HK-2 (cell line): ENCODE results near the gene PDE6B.
"Not testable (repeated sequence)": the region's sequence is repeated elsewhere in the genome, so short reads cannot be mapped to it uniquely, and the experiment has no call there.

ENCODE experiments used
- DNase-seq: peaks from one replicate; pipeline ENCODE4 v3.0.0-alpha.2; 2018; ENCODE audit not compliant: unreplicated experiment

Gene PDE6B

DNA sequence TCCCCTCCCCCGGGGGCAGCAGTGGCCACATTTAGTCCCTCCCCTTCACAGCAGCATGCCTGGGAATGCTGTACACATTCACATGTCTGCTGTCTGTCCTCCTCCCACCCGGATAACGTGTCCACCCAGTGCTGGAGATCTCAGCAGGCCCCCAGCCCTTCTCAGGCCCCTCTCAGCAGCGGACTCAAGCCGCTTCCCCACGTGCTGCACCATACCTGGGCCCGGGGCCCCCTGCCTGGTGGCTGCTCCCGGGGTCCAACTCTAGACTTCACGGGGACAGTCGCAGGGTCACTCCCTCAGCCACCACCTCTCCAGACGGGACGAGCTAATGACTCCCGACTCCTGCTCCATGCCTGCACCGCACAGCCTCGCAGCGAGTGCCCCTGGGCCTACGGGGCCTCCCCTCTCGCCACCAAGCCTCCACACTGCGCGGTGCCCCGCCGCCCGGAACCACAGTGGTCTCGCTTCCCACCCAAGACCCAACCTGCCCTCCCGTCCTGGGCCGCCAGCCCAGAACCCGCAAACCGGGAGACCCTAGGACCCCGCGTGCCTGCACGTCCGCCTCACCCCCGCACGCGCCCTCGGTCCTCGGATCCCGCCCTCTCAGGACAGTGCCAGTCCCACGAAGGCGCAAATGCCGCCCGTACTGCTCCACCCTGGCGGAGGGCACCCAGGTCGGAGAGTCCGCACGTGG is 79.0 kb downstream of the PDE6B start:
- DNase-seq, result no peak

- DNase-seq, result no peak
These were observed 79.6 kb downstream of the PDE6B start for GRCh38 chr4:704971-705277.

DNA sequence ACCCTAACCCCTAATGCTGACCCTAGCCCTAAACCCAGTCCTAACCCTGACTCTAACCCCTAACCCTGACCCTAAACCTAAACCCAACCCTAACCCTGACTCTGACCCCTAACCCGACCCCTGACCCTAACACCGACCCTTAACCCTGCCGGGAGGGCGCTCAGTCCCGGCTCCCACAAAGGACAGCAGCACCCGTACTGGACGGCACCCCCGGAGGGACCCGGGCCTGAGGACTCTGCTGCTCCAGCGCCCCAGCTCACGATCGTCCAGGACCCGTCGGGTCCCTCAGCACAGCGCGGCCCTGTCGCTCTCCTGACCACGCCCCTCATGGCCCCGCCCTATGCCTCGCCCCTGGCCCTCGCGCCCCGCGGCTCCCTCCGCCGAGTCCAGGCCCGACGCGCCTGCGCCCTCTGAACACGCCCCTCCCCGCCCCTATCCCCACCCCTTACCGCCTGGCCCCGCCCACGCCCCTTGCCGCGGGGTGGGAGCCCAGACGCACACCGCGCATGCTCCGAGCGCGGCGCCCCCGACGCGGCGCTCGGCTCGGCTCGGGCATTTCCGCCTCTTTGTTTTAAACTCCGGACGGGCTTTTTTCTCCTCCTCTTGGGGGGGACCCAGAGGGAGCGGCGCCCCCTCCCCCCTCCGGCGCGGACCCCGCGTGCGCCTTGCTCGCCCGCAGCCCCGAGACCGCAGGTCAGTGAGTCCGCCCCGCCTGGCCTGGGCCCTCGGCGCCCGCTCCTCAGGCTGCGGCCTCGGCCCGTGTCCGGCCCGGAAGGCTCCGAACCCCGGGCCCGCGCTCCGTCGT is 80.1 kb downstream of the PDE6B start, which contains the start of gene PCGF3:
TSS of gene PCGF3 (plus strand) at position 555 of the 805 bp plus-strand sequence. CDS start 27,849 bp downstream, outside the sequence.
- peak; percentile 99 for DNase-seq

DNA sequence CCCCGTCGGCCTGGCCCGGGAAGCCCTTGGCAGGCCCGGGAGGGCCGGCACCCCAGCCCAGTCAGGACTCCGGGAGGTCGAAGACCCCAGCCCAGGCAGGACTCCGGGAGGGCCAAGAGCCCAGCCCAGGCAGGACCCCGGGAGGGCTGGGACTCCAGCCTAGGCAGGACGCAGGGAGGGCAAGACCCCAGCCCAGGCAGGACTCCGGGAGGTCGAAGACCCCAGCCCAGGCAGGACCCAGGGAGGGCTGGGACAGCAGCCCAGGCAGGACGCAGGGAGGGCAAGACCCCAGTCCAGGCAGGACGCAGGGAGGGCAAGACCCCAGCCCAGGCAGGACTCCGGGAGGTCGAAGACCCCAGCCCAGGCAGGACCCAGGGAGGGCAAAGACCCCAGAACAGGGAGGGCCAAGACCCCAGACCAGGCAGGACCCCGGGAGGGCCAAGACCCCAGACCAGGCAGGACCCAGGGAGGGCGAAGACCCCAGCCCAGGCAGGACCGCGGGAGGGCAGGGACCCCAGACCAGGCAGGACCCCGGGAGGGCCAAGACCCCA is 80.8 kb downstream of the PDE6B start:
- DNase-seq, result not testable (repeated sequence)

DNA sequence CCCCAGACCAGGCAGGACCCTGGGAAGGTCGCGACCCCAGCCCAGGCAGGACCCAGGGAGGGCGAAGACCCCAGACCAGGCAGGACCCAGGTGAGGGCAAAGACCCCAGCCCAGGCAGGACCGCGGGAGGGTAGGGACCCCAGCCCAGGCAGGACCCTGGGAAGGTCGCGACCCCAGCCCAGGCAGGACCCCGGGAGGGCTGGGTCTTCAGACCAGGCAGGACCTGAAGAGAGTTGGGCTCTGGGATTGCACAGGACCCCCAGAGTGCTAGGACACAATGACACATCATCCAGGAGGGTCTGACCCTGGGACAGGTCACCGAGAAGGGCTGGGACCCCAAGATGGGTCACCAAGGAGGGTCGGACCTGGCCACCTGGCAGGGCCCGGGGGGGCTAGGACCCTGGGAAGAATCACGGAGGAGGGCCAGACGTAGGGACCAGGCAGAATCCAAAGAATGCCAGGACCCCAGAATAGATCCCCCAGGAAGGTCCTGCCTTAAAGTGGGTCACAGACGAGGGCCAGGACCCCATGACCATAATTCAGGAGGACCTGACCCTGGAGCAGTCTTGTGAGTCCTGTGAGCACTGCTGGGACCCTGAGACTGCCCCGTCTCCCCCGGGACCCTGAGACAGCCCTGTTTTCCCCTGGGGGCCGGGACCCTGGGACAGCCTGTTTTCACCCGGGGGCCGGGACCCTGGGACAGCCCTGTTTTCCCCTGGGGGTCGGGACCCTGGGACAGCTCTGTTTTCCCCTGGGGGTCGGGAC is 81.6 kb downstream of the PDE6B start:
- no peak for DNase-seq

DNA sequence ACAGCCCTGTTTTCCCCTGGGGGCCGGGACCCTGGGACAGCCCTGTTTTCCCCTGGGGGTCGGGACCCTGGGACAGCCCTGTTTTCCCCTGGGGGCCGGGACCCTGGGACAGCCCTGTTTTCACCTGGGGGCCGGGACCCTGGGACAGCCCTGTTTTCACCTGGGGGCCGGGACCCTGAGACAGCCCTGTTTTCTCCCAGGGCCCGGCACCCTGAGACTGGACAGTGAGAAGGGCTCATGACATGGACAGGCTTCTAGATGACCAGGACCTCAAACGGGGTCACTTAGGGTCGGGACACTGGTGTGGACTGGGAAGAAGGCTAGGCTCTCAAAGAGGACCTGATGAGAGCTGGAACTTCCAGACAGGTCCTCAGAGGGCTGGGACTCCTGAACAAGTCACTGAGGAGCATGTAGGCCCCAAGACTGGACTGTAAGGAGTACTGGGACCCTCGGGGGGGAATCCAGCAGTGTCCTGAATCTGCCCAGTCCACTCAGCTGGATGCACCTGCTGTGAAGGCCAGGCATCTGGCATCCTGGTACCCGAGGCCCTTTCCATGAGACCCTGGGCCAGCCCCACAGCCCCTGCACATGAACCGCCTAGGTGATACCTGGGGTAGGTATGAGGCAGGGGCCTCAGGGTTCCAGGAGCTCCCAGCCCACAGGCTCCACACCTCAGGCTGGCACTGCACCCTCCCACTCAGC is 82.7 kb downstream of the PDE6B start:
- DNase-seq, result no peak

DNA sequence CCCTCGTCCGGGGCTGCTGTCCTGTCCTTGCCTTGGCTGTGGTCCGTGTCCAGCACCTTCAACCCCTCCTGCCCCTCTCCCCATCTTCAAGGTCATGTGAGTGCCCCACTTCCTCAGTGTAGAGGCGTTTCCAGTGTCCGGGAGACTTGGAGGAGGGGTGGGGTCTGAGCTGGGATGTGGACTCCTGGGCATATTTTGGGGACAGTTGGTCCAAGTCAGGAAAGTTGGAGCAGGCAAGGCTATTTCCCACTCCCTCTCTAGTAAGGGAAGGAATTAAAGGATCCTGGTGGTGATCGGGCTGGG is 83.2 kb downstream of the PDE6B start:
- DNase-seq, result no peak

DNA sequence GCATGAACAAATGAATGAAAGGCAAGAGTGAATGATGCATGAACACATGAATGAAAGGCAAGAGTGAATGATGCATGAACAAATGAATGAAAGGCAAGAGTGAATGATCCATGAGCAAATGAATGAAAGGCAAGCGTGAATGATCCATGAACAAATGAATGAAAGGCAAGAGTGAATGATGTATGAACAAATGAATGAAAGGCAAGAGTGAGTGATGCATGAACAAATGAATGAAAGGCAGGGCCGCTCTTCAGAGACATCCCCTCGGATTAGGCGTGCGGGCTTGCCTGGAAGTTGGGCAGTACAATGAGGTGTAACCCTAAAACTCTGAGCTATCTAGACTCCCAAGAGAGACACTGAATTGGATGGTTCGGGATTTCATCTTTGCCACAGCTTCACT is 84.0 kb downstream of the PDE6B start:
- no peak for DNase-seq

- no peak for DNase-seq
These were observed 84.7 kb downstream of the PDE6B start for GRCh38 chr4:710116-710515.

DNA sequence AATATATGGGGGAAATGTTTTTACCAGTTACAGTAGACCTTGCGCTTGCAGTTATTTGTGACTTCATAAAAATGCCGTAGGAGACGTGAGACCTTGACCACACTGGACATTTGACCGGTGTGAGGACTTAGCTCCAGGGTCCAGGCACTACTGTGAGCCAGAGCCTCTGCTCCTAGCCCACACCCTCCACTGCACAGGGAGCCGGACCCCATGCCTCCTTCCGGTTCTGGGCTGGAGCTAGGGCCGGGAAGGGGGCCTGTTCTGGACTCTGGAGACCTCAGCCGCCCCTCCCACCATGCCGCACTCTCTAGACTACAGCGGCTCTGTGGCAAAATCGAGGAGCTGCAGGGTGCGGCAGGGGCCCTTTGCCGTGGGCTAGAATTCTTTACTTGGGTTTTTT is 85.5 kb downstream of the PDE6B start:
- no peak for DNase-seq

DNA sequence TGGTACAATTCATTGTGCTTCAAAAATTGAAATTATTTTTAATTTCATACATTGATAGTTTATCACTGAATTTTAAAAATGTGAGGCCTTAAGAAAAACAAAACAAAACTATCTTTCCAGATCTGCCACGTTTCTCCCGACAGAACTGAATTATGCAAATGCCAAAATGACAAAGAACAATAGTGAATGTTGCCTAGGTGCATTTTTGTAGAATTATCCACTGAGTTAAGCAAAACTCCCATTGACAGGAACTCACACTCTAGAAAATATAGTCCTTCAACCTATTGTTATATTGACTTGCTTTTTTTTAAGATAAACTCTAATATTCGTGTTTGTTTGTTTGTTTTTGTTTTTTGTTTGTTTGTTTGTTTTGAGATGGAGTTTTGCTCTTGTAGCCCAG is 86.7 kb downstream of the PDE6B start:
- DNase-seq, result no peak

DNA sequence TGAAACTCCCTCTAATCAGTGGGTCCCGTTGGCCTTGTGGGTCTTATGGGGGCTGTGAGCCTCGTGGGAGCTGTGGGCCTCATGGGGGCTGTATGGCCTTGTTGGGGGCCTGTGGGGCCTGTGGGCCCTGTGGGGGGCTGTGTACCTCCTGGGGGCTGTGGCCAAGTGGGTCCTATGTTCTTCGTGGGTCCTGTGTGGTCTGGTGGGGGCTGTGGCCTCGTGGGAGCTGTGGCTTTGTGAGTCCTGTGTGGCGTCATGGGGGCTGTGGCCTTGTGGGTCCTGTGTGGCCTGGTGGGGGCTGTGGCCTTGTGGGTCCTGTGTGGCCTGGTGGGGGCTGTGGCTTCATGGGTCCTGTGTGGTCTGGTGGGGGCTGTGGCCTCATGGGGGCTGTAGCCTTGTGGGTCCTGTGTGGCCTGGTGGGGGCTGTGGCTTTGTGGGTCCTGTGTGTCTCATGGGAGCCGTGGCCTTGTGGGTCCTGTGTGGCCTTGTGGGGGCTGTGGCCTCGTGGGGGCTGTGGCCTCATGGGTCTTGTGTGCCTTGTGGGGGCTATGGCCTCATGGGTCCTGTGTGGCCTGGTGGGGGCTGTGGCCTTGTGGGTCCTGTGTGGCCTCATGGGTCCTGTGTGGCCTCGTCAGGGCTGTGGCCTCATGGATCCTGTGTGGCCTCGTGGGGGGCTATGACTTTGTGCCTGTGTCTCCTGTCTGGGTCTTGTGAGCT is 87.7 kb downstream of the PDE6B start:
- DNase-seq, result no peak

GRCh38 chr4:714087-714486 is 88.7 kb downstream of the PDE6B start:
- DNase-seq, result no peak

DNA sequence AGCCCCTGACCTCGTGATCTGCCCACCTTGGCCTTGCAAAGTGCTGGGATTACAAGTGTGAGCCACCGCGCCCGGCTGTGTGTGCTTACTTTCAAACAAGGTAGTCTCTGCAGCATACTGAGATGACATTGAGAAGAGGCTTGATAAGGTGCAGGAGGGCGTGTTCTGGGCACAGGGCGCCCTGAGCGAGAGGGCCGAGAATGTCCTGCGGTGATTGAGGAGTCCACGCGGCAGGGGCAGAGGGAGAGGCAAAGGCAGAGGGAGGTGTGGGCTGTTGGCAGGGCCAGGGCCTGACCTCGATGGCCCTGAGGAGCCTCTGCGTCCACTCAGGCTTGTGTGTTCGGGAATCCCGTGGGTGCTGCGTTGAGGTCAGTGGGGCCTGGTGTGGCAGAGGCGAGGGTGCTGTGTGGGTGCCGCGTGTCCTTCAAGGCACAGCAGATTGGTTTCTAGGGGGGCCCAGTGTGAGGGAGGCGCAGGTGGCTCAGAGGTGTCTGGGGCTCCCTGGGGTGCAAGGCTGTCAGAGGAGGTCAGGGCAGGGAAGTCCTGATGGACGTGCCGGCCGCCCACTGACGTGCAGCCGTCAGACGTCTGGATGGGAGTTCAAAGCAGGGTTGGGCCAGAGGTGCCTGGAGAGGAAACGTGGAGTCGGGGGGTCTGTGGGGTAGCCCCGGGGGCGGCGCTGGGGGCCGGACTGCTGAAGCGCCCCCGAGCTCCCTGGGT is 92.4 kb downstream of the PDE6B start:
- no peak for DNase-seq

GRCh38 chr4:718460-718859 is 93.1 kb downstream of the PDE6B start:
- no peak for DNase-seq
